HG03354 (cell line): ENCODE measurements around the gene TLNRD1.
"Not testable (repeated sequence)": the region's sequence is repeated elsewhere in the genome, so short reads cannot be mapped to it uniquely, and the experiment has no call there.

ENCODE experiments used
- ATAC-seq: cut with Tn5 transposase; IDR thresholded peaks from one replicate; pipeline ENCODE4 v1.9.1; 2021; ENCODE audit warnings: mild to moderate bottlenecking; ENCODE audit not compliant: unreplicated experiment, poor library complexity, severe bottlenecking

The TLNRD1 gene

GRCh38 chr15:81000624-81001151 is at the start of gene TLNRD1:
Gene TLNRD1 (plus strand): TSS chr15:81000923. CDS start chr15:81002272, 1,349 bp downstream.
- ATAC-seq: peak; percentile 59

GRCh38 chr15:80951941-80952340 is 48.8 kb upstream of the TLNRD1 start:
- ATAC-seq: no peak

DNA sequence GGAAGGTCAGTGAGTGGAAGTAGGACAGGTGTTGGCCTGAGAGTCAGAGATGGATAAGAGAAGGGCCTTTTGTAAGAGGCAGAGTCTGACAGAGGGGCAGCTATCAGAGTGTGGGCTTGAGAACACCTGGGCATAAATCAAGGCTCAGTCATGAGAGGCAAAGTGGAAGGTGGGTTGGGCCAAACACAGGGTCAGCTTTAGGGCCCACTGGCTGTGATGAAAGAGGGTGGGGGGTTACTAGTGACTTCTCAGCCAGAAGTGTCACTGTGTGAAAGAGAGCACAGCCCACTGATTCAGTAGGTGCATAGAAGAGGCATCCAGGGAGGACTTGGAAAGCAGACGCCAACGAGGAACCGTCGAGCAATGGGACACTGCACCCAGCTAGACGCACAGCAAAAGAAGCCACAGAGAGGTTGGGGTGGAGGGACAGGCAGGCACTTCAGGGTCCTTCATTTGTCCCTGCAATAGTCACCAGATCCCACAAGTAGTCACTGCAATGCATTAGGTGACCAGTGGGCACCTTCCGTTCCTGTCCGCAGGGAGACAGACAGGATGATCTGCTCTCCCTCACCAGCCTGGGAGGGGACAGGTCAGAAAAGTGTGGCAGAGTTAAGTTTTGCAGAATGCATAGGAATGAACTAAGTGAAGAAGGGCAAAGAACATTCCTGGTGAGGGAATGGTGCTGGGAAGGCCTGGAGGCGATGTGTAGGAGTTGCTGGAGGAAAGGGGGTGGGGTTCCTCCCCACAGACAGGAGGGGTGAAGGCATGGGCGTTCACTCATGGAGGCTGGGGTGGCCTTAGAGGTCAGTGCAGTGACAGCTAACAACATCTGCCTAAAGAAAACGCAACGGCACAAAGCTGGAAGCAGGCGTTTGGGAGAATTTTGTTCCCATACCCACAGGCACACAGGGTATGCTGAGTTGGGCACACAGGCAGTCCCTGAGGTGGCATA is 47.4 kb upstream of the TLNRD1 start:
- ATAC-seq: no peak

DNA sequence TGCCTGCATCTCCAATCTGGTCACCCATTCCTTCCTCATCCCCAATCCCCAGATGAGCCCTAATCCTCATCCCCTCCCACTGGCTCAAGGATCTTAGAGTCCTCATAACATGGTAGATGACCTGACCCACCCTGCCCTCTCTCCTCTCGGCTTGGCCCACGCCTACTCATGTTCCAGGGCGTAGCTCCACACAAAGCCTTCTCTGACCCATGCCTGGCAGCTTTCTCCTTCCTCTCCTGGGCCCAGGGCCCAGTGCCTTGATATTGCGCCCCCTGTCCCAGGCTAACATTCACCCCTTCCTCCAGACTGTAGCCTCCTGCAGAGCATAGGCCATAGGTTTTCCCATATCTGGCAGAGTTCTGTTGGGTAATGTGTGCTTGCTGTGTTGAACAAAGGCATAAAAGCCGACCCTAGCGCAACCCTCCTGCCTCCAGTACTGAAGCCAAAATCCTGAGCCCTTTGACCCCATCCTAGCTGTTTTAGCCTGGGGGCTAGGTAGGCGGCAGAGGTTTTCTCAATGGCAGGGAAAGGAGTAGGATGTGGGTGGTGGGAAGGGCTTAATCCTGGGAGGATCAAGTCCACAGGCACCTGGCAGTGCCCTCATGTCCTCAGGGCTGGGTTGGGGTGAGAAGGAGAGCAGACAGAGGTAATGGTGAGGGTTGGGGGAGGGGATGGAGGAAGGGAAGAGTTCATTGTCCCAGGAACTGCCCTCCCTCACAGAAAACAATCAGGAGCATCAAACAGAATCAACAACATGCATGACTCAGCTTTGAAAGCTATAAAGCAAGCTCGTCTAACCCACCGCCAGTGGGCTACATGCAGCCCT is 46.6 kb upstream of the TLNRD1 start:
- no peak for ATAC-seq

DNA sequence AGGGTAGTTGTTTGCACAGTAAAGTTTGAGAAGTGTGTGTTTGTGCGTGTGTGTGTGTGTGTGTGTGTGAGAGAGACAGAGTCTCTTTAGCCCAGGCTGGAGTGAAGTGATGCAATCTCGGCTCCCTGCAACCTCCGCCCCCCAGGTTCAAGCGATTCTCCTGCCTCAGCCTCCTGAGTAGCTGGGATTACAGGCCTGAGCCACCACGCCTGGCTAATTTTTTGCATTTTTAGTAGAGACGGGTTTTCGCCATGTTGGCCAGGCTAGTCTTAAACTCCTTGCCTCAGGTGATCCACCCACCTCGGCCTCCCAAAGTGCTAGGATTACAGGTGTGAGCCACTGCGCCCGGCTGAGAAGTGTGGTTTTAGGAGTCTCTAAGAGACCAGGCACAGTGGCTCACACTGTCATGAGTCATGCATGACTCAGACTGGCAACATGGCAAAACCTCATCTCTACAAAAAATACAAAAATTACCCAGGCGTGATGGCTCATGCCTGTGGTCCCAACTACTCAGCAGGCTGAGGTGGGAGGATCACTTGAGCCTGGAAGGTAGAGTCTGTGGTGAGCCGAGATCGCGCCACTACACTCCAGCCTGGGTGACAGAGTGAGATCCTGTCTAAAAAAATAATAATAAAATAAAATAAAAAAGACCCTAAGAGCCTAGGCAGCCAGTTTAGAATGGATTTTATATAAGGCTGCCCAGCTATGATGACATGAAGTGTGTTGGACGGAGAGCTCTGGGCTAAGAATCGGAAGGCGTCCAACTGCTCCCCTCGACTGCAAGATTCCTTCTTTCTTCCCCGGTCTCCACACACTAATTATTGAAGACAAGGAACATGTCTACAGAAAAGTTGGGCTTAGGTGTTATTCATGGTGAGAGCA is 44.9 kb upstream of the TLNRD1 start:
- ATAC-seq: not testable (repeated sequence)

DNA sequence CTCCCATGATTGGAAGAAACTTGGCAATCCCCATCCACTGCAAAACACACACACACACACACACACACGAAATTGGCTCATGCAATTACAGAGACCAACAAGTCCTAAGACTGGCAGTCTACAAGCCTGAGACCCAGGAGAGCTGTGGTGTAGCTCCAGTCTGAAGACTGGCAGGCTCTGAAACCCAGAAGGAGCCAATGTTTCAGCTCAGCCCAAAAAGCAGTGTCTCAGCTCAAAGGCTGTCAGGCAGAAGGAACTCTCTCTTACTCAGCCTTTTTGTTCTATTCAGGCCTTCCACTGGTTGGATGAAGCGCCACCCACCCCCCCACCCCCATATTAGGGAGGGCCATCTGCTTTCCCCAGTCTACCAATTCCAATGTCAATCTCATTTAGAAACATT is 43.2 kb upstream of the TLNRD1 start:
- ATAC-seq: no peak

GRCh38 chr15:80957976-80958375 is 42.7 kb upstream of the TLNRD1 start:
- no peak for ATAC-seq

- no peak for ATAC-seq
Measured at GRCh38 chr15:80958818-80959495, 41.8 kb upstream of the TLNRD1 start.

DNA sequence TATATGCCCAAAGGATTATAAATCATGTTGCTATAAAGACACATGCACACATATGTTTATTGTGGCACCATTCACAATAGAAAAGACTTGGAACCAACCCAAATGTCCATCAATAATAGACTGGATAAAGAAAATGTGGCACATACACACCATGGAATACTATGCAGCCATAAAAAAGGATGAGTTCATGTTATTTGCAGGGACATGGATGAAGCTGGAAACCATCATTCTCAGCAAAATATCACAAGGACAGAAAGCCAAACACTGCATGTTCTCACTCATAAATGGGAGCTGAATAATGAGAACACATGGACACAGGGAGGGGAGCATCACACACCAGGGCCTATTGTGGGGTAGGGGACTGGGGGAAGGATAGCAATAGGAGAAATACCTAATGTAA is 35.3 kb upstream of the TLNRD1 start:
- not testable (repeated sequence) for ATAC-seq

GRCh38 chr15:80966431-80967197 is 34.1 kb upstream of the TLNRD1 start:
- ATAC-seq: no peak

- ATAC-seq: no peak
Measured at GRCh38 chr15:80967451-80967850, 33.3 kb upstream of the TLNRD1 start.

DNA sequence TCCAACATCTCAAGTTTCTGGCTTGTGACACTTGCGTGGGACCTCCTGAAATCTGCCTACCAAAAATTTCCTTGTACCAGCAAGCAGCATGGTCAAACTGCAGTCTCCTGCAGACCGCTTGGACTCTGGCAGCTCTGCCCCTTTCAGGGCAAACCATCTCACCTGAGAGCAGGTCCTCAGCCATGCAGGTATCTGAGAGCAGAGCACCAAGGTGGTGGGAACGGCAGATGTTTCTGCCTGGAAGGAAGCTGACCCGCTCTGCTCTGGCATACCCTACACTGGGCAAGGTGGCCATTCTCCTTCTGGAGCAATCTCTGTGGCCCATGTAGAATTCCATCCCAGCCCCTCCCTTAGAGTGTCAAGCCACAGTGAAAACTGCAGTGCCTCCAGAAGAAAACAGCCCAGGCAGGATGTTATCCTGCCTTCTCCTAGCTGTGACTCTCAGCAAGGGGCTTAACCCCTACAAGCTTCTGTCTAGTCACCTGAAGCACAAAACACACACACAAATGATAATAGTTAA is 32.7 kb upstream of the TLNRD1 start:
- no peak for ATAC-seq

DNA sequence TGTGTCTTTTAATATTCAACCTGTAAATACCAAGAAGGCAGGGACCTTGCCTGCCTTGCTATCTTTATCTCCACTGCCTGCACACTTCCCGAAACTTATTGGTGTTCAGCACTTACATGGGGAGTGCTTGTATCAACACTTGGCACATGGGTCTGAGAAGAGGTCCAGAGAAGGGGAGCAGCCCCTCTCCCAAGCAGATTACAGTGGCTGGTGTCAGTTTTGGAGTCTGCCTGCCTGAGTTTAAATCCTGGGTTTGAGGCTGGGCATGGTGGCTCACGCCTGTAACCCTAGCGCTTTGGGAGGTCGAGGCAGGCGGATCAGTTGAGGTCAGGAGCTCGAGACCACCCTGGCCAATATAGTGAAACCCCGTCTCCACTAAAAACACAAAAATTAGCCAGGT is 31.4 kb upstream of the TLNRD1 start:
- ATAC-seq: no peak

DNA sequence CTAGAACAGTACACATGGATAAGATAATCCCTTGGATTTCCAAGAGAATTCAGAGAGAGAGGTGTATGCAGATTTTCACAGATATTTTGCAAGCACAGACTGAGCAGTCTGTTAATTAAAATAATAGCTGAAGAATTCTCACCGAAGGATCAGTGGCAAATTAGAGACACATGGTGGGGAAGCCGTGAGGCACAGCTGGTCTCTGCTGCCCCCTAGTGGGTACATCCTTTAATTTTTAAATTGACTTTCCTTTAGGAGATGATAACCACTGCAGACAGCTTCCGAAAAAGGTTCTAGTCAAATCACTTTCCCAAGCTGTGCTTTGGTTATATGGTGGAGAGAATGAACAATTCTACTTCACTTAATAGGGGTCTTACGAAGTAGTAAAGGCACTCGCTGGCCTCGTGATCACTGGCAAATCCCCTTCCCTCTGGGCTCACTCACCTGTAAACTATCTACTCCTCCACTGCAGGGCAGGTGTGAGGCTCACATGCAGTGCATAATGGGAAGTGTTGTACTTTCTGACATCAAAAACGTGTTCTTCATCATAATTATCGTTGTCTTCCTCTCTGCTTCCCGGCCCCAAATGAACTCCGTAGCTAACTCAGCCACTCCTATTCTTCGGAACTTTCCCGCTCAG is 30.6 kb upstream of the TLNRD1 start:
- peak; percentile 62 for ATAC-seq

GRCh38 chr15:80970658-80971057 is 30.1 kb upstream of the TLNRD1 start:
- ATAC-seq: no peak

DNA sequence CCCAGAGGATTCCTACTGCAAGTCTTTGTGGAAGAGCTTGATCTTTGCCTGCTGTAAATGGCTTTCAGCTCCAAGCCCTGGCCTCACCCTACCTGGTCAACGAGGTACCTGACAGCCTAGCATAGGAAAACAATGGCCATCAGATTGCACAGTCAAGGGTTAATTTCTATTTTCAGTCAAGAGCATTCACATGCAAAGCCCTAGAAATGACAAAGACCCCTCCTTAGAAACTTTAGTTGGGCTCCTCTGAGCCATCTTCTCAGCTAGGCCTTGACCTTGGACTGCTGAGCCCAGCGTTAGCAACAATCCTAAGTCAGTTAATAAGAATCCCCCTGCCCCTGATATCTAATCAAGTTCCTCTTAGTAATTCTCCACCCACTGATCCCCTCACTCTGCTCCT is 29.6 kb upstream of the TLNRD1 start:
- ATAC-seq: no peak

- no peak for ATAC-seq
Measured at GRCh38 chr15:80972276-80972675, 28.4 kb upstream of the TLNRD1 start.

DNA sequence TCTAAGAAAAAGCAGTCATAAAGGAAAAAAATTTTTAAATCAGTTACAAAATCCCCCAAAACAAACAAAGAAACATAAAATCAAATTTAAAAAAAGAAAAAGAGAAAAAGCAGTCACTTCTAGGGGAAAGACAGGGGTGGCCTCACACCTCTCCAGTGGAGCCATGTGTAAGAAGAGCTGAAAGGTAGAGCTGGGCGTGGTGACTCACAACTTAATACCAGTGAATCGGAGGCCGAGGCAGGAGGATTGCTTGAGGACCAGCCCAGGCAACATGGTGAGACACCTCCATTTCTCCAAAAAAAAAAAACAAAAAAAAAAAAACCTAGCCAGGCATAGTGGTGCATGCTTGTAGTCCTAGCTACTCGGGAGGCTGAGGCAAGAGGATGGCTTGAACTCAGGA is 25.8 kb upstream of the TLNRD1 start:
- no peak for ATAC-seq
